Stimulated activated naive CD8-positive, alpha-beta T cell treated with anti-CD3 and anti-CD28 coated beads, Interleukin-15, amount 100 ng/mL, for 72 hours (primary cell): ENCODE results near the gene VSIG10L.

Experiments
- ATAC-seq: fragments of 150-1000 bp; cut with Tn5 transposase; 2 replicates; pipeline ENCODE4 v1.10.0; 2021; ENCODE audit warnings: mild to moderate bottlenecking, moderate library complexity
- DNase-seq, 2 donors: peaks; one replicate each; pipeline ENCODE4 v3.0.0; 2021 to 2022
- H3K27ac Mint-ChIP-seq, 2 donors: one replicate each; pipeline ENCODE4 v1.8.0; 2022; ENCODE audit warnings: mild to moderate bottlenecking in 2 of 2, mixed read lengths in 2 of 2, moderate library complexity in 2 of 2
- H3K27me3 Mint-ChIP-seq: one replicate; pipeline ENCODE4 v1.8.0; 2022; ENCODE audit warnings: mixed read lengths
- H3K4me1 Mint-ChIP-seq: one replicate; pipeline ENCODE4 v1.8.0; 2022; ENCODE audit warnings: mild to moderate bottlenecking, mixed read lengths
- H3K4me3 Mint-ChIP-seq, 2 donors: one replicate each; pipeline ENCODE4 v1.8.0; 2022; ENCODE audit warnings: mild to moderate bottlenecking in 2 of 2, mixed read lengths in 2 of 2, moderate library complexity in 1 of 2
- H3K9me3 Mint-ChIP-seq, 2 donors: one replicate each; pipeline ENCODE4 v1.8.0; 2022; ENCODE audit warnings: mixed read lengths in 2 of 2

The VSIG10L gene

DNA sequence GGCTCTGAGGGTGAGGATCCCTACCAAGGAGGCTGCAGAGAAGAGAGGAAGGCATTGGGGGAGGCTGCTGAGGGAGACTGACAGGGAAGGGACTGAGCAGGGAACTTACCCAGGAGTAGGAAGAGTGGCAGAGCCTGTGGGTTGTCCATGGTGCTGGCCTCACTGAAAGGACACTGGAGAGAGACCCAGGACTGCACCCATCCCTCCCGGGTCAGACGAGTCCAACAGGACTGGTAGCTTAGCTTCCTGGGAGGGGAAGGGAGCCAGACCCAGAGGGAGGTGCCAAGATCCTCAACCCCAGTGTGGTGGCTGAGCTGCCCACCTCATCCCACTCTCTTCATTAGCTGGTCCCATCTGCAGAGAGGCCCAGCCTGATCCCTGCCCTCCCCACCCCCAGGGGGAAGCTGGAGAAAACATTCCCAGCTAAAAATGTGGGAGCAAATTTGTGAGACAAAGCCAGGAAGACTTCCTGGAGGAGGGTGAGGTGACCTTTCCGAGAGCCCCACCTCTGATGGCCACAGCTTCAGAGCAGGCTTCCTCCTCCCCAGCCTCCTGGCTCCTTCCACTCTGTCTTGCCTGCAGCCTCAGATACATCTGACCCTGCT, at the start of gene VSIG10L:
Gene VSIG10L, minus strand, starts transcription at position 164 of the 605 bp plus-strand sequence. Its CDS starts 15 bp downstream, at position 149.
- peak within 1 kb of the TSS; percentile 74 to 87 for H3K4me3 Mint-ChIP-seq
- H3K27ac Mint-ChIP-seq: peak within 1 kb of the TSS in 1 of 2 donors; percentile 65
- peaks cover 18% of the 10 kb centered on the region for H3K27me3 Mint-ChIP-seq
- no peak for DNase-seq
- ATAC-seq: no peak
- peaks cover 23% of the 10 kb centered on the region for H3K4me1 Mint-ChIP-seq
- no peaks in the 10 kb centered on the region for H3K9me3 Mint-ChIP-seq

DNA sequence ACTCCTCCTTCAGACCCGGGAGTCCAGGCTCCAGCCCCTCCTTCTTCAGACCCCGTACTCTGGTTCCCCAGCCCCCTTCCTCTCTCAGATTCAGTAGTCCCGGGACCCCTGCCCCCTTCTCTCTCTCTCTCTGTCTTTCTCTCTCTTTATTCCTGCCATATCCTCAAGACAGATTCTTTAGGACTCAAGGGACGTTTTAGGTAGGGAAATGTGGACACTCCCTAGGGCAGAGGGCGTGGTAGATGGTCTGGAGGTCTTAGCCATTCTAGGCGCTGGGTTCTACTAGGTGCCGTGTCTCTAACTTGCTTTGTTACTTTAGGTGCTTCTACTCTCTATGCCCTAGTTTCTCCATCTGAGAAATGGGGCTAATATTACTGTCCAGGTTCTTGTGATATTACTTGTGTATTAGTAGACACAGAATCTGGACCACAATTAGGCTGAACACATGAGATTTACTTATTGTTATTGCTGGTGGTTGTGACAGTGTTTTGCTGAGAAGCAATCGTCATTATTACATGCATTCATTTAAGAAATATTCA, 49.2 kb upstream of the VSIG10L start:
- H3K27me3 Mint-ChIP-seq: peaks cover 7% of the 10 kb centered on the region
- H3K4me3 Mint-ChIP-seq: peak overlapping the region; percentile 54 to 57
- peak overlapping the region; percentile 93 to 95 for H3K27ac Mint-ChIP-seq
- ATAC-seq (no peak), DNase-seq (no peak)
- peaks cover 74% of the 10 kb centered on the region for H3K4me1 Mint-ChIP-seq
- H3K9me3 Mint-ChIP-seq: no peaks in the 10 kb centered on the region

GRCh38 chr19:51389143-51389542, 47.2 kb upstream of the VSIG10L start:
- peaks cover 54% of the 10 kb centered on the region for H3K4me1 Mint-ChIP-seq
- H3K9me3 Mint-ChIP-seq: no peaks in the 10 kb centered on the region
- no peak overlapping the region for H3K4me3 Mint-ChIP-seq
- no peak overlapping the region for H3K27ac Mint-ChIP-seq
- peaks cover 7% of the 10 kb centered on the region for H3K27me3 Mint-ChIP-seq
- no peak for DNase-seq
- no peak for ATAC-seq

DNA sequence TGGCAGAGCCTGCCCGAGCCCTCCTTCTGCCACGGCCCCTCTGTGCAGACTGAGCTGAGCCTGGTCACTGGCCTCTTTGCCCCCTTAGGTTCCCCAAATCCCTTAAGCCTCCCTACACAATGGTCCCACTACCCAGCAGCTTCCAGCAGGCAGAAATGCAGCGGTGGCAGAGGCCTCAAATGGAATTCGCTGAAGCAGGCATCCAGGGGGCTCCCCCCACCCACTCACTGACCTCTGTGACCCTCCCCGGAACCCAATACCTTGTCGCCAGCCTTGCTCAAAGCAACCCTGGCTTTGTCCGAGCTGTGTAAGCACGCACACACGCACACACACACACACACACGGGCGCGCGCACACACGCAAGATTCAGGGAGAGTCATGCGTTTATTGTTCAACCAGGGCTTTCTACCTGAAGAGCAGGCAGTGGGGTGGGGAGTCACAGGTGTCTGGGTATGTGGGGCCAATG, 46.0 kb upstream of the VSIG10L start, which contains the start of gene LIM2:
Gene LIM2, minus strand, starts transcription at position 51 of the 466 bp plus-strand sequence. CDS start 531 bp downstream, outside the sequence.
- no peaks in the 10 kb centered on the region for H3K9me3 Mint-ChIP-seq
- ATAC-seq: peak; percentile 14
- peaks cover 45% of the 10 kb centered on the region for H3K4me1 Mint-ChIP-seq
- no peak within 1 kb of the TSS for H3K4me3 Mint-ChIP-seq
- peaks cover 7% of the 10 kb centered on the region for H3K27me3 Mint-ChIP-seq
- DNase-seq: no peak
- peak within 1 kb of the TSS in 1 of 2 donors; percentile 36 for H3K27ac Mint-ChIP-seq

DNA sequence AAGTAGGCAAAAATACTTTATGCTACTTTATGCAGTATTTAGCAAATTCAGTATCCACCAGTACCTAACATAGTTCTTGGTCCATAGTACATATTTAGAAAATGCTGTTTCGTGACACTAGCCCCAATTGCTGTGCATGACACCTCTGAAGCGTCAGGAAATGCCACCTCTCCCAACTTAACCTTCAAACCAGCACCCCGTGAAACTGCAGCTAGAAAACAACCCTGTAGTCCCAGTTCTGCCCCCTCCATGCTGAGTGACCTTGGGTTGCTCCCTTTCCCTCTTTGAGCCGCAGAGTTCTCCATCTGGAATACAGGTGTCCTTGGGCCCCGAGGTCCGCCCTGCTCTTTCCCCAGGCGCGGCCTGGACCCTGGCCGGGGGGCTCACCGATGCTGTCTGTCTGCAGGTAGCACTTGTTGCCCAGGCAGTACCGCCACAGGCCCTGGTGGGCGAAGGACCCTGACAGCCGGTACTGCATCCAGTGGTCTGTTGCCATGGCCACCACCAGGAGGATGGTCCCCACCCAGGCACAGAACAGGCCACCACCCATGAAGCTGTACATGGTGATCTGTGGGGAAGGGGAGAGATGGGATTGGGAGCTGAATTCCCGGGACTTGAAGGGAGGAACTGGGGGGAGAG, 45.1 kb upstream of the VSIG10L start:
- Mint-ChIP-seq H3K4me3 (no peak overlapping the region), H3K9me3 (no peaks in the 10 kb centered on the region), H3K27me3 (peaks cover 7% of the 10 kb centered on the region), H3K27ac (no peak overlapping the region), H3K4me1 (peaks cover 39% of the 10 kb centered on the region)
- ATAC-seq: peak; percentile 28
- DNase-seq: no peak

GRCh38 chr19:51382004-51382403, 40.1 kb upstream of the VSIG10L start:
- H3K27ac Mint-ChIP-seq: no peak overlapping the region
- DNase-seq (no peak), ATAC-seq (no peak)
- H3K4me3 Mint-ChIP-seq: no peak overlapping the region
- H3K27me3 Mint-ChIP-seq: no peaks in the 10 kb centered on the region
- peaks cover 0 to 15% of the 10 kb centered on the region in 2 donors for H3K9me3 Mint-ChIP-seq
- peaks cover 23% of the 10 kb centered on the region for H3K4me1 Mint-ChIP-seq

DNA sequence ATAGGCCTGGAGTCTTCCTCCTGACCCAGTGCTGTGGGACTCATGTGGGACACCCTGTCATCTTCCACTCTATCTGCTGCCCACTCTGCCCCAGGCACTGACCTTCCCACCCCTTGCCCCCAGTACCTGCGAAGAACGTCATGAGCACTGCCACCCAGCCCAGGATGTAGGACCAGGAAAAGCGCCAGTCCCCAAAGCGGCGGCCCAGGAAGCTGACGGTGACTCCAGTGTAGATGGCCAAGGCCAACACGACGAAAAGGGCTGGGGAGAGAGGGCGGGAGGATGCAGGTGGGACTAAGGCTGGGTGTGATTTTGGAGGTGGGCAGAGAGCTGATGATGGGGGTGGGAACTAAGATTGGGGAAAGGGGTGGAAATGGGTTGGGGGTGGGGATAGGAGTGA, 38.4 kb upstream of the VSIG10L start:
- peaks cover 0 to 15% of the 10 kb centered on the region in 2 donors for H3K9me3 Mint-ChIP-seq
- ATAC-seq (no peak), DNase-seq (no peak)
- H3K27ac Mint-ChIP-seq: peak overlapping the region in 1 of 2 donors; percentile 87
- no peaks in the 10 kb centered on the region for H3K27me3 Mint-ChIP-seq
- H3K4me3 Mint-ChIP-seq: no peak overlapping the region
- H3K4me1 Mint-ChIP-seq: peaks cover 36% of the 10 kb centered on the region

DNA sequence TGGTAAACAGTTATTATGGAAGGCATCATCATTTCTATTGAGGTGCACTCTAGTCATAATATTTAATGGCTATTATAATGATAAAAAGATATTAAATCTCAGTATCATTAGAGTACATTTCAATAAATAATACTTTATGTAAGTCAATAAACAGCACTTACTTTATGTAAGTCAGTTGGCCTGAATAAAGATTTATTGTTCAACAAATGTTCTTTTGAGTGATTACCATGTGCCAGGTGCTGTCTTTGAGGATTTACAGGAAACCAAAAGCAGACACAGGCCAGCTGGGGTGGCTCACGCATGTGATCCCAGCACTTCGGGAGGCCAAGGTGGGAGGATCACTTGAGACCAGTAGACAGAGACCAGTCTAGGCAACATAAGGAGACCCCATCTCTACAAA, 35.5 kb upstream of the VSIG10L start:
- no peak overlapping the region for H3K27ac Mint-ChIP-seq
- ATAC-seq (no peak), DNase-seq (no peak)
- H3K27me3 Mint-ChIP-seq: no peaks in the 10 kb centered on the region
- peaks cover 5 to 23% of the 10 kb centered on the region in 2 donors for H3K9me3 Mint-ChIP-seq
- peaks cover 66% of the 10 kb centered on the region for H3K4me1 Mint-ChIP-seq
- H3K4me3 Mint-ChIP-seq: no peak overlapping the region

- Mint-ChIP-seq H3K4me3 (peak overlapping the region; percentile 70 to 79), H3K27me3 (no peaks in the 10 kb centered on the region), H3K9me3 (peaks cover 5 to 15% of the 10 kb centered on the region in 2 donors), H3K27ac (peak overlapping the region; percentile 8 to 77), H3K4me1 (peaks cover 77% of the 10 kb centered on the region)
- ATAC-seq: no peak
- DNase-seq: peak in 1 of 2 donors; percentile 48
Measured at GRCh38 chr19:51375504-51376221, 33.7 kb upstream of the VSIG10L start.

DNA sequence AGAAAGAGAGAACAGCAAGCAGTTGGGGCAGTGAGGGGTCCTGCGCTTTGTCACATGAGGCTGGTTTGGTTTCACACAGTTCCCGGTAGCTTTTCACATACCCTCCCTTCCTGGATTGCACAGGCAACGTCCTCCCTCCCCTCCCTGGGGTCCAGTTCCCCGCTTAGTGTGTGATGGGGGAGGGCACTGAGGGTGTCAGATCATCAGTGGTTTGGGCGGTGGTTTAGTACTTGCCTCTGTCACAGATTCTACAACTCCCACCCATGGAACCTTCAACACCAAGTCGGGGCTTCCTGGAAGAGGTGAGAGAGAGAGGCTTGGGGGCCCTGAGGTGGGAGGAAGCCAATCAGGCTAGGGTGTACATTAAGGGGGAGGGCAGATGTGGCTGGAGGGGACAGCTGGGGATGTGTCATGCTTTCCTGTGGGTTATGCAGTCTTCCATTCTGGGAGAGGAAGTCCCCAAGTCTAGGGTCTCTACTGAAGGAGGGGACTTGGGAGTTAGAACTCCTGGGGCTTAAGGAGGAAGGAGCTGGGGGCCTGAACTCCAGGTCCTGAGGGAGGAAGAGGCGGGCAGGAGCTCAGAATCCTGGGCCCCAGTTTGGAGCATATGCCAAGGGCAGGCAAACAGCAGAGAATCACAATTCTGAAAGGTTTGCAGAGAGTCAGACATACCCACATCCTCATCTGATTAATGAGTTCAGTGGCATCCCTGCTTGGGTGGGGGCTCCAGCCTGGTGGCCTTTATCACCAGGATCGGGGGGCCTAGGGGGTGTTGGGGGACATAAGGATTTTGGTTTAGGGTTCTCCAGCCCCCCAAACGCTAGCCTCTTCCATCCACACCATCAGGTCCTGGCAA, 30.9 kb upstream of the VSIG10L start, which contains the start of gene NKG7:
Gene NKG7, minus strand, starts transcription at position 6 of the 856 bp plus-strand sequence. CDS start 119 bp downstream, outside the sequence.
- DNase-seq (peak; percentile 79 to 93), ATAC-seq (peak; percentile 91)
- Mint-ChIP-seq H3K4me3 (peak within 1 kb of the TSS; percentile 74 to 87), H3K9me3 (peaks cover 5 to 8% of the 10 kb centered on the region in 2 donors), H3K27ac (peak within 1 kb of the TSS; percentile 86 to 93), H3K27me3 (no peaks in the 10 kb centered on the region), H3K4me1 (peaks cover 83% of the 10 kb centered on the region)

DNA sequence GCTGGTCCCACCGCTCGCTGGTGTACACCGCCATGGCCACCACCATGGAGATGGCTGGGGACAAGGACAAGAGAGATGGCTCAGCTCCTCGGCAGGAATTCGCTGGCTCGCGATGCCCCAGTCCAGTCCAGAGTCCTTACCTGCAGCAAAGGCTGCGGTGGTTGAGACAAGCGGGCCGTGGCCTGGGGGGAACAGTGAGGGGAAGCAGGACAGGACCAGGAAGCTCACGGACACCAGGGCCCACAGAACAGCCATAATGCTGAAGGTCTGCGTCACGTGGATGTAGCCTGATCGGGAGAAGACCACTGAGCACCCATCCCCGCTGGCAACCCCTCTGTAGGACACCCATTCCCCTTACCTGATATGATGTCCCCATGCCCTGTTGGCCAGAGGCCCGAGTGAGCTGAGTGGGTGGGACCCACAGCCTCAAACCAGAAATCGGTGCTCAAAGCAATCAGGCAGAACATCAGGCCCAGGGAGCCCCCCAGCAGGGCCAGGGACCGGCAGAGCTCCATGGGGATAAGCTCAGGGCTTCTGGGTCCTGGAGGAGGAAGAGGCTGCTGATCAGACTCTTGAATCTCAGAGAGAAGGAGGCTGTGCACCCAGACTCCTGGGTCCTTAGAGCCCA, 30.2 kb upstream of the VSIG10L start:
- H3K9me3 Mint-ChIP-seq: peaks cover 5 to 8% of the 10 kb centered on the region in 2 donors
- peaks cover 83% of the 10 kb centered on the region for H3K4me1 Mint-ChIP-seq
- H3K27me3 Mint-ChIP-seq: no peaks in the 10 kb centered on the region
- DNase-seq (no peak), ATAC-seq (no peak)
- H3K27ac Mint-ChIP-seq: peak overlapping the region; percentile 86 to 93
- peak overlapping the region; percentile 74 to 87 for H3K4me3 Mint-ChIP-seq

GRCh38 chr19:51371186-51371690, 29.3 kb upstream of the VSIG10L start:
- peak overlapping the region in 1 of 2 donors; percentile 76 for H3K27ac Mint-ChIP-seq
- H3K27me3 Mint-ChIP-seq: no peaks in the 10 kb centered on the region
- H3K9me3 Mint-ChIP-seq: peaks cover 5 to 8% of the 10 kb centered on the region in 2 donors
- ATAC-seq (no peak), DNase-seq (no peak)
- H3K4me3 Mint-ChIP-seq: peak overlapping the region; percentile 74 to 87
- H3K4me1 Mint-ChIP-seq: peaks cover 74% of the 10 kb centered on the region

GRCh38 chr19:51370230-51370629, 28.3 kb upstream of the VSIG10L start:
- ATAC-seq (no peak), DNase-seq (no peak)
- Mint-ChIP-seq H3K4me1 (peaks cover 68% of the 10 kb centered on the region), H3K9me3 (peaks cover 5 to 8% of the 10 kb centered on the region in 2 donors), H3K27me3 (no peaks in the 10 kb centered on the region), H3K27ac (peak overlapping the region in 1 of 2 donors; percentile 55), H3K4me3 (peak overlapping the region; percentile 74 to 87)
